OCI-LY1 (cell line): ENCODE results near the gene ACTR5.

Experiments
- EZH2 ChIP-seq: fragments of 200-600 bp; sonication (generic), shearing (Covaris generic); IDR thresholded peaks from 2 replicates; pipeline ENCODE4 v1.8.0; 2017; ENCODE audit warnings: borderline replicate concordance, mixed run types, mild to moderate bottlenecking, antibody characterized with exemption, low read length, moderate library complexity, mixed read lengths
- TF ChIP-seq, protein P1 (sequence below): fragments of 200-600 bp; sonication (generic), shearing (Covaris generic); IDR thresholded peaks from 2 replicates; pipeline ENCODE4 v1.5.1; 2017; ENCODE audit warnings: mild to moderate bottlenecking, antibody characterized with exemption, low read length, moderate library complexity, mixed read lengths

DNA sequence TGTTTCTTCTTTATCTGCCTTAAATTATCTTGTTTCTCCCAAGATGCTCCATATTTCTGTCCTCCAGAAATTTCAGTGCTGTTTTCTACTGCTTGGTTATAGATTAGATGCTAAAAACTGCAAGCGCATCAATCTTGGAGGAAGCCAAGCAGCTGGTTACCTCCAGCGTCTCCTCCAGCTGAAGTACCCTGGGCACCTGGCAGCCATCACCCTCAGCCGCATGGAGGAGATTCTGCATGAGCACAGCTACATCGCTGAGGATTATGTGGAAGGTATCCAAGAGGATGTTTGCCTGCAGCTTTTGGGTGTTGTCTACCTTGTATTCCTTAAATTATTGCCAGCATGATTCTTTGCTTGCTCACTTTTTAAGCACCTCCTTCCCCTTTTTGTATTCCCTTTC, 3.8 kb downstream of the ACTR5 start:
- TF ChIP-seq EZH2 = no peak
- TF ChIP-seq, protein P1, sequence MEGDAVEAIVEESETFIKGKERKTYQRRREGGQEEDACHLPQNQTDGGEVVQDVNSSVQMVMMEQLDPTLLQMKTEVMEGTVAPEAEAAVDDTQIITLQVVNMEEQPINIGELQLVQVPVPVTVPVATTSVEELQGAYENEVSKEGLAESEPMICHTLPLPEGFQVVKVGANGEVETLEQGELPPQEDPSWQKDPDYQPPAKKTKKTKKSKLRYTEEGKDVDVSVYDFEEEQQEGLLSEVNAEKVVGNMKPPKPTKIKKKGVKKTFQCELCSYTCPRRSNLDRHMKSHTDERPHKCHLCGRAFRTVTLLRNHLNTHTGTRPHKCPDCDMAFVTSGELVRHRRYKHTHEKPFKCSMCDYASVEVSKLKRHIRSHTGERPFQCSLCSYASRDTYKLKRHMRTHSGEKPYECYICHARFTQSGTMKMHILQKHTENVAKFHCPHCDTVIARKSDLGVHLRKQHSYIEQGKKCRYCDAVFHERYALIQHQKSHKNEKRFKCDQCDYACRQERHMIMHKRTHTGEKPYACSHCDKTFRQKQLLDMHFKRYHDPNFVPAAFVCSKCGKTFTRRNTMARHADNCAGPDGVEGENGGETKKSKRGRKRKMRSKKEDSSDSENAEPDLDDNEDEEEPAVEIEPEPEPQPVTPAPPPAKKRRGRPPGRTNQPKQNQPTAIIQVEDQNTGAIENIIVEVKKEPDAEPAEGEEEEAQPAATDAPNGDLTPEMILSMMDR = no peak
